ENCODE results near the gene SP7. TPM values are rescaled to one million over a fixed set of nuclear protein-coding genes. Genes with fewer than 3 reads are reported as not detected.

Gene SP7
- total and polyA plus RNA-seq, 9 of the 15 experiments (the other 6 are each of a cell fraction or from before 2014, with no cell fraction given) = 0.04 TPM; not detected in 8

DNA sequence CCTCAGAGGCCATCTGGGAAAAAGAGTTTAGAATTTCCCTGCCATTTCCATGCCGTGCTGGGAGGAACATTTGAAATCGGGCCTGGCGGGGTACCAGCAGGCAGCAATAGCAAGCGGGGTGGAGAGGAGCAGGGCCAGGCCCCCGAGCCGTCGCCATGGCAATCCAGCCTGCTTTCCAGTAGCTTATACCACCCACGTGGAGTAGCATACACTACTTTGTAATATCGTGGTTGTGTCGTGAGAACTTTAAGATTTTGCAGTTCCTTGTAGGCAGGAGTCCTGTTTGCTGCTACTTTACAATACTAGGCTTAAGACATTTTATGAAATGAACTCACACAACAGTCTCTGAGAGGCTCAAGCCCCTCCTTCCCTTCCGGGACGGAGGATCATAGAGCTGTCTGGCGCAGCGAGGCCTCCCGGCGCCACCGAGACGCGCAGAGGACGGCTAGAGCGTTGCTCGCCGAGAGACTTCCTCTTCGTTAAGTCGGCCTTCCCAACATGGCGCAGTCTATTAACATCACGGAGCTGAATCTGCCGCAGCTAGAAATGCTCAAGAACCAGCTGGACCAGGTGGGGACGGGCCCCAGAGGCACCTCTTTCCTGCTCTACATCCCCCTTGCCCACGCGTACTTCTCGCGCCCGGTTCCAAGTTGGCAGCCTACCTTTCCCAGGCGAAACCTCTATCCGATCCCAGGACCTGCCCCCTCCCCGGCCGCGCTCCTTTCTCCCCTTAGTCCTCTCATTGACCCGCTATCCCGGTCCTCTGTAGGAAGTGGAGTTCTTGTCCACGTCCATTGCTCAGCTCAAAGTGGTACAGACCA lies 40.9 kb downstream of the SP7 start, which contains the start of gene PFDN5 (continued):
- TF ChIP-seq, protein P1, sequence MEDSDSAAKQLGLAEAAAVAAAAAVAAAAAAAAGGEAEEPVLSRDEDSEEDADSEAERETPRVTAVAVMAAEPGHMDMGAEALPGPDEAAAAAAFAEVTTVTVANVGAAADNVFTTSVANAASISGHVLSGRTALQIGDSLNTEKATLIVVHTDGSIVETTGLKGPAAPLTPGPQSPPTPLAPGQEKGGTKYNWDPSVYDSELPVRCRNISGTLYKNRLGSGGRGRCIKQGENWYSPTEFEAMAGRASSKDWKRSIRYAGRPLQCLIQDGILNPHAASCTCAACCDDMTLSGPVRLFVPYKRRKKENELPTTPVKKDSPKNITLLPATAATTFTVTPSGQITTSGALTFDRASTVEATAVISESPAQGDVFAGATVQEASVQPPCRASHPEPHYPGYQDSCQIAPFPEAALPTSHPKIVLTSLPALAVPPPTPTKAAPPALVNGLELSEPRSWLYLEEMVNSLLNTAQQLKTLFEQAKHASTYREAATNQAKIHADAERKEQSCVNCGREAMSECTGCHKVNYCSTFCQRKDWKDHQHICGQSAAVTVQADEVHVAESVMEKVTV (CRISPR knock-in tag; IDR thresholded peaks at IDR 0.05) = no peak
- TF ChIP-seq, protein P2, sequence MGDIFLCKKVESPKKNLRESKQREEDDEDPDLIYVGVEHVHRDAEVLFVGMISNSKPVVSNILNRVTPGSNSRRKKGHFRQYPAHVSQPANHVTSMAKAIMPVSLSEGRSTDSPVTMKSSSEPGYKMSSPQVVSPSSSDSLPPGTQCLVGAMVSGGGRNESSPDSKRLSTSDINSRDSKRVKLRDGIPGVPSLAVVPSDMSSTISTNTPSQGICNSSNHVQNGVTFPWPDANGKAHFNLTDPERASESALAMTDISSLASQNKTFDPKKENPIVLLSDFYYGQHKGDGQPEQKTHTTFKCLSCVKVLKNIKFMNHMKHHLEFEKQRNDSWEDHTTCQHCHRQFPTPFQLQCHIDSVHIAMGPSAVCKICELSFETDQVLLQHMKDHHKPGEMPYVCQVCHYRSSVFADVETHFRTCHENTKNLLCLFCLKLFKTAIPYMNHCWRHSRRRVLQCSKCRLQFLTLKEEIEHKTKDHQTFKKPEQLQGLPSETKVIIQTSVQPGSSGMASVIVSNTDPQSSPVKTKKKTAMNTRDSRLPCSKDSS (IDR thresholded peaks at IDR 0.05; ENCODE audit: low read depth, partially characterized antibody) = no peak
- TF ChIP-seq BDP1 (IDR thresholded peaks at IDR 0.05; ENCODE audit: insufficient read depth, insufficient read length) (no peak), DMBX1 (CRISPR knock-in tag; IDR thresholded peaks at IDR 0.05; ENCODE audit: borderline replicate concordance) (no peak), ILF3 (IDR thresholded peaks at IDR 0.05; ENCODE audit: borderline replicate concordance) (no peak), SPI1 (IDR thresholded peaks at IDR 0.05; ENCODE audit: borderline replicate concordance, low read depth, low read length) (peak; percentile 97), XRCC4 (IDR thresholded peaks at IDR 0.05; ENCODE audit: extremely low read depth, insufficient read depth, insufficient read length) (no peak), ZKSCAN1 (IDR thresholded peaks at IDR 0.05; ENCODE audit: low read depth, low read length) (no peak), ZSCAN29 (IDR thresholded peaks at IDR 0.05) (no peak), RBM39 (optimal IDR thresholded peaks at IDR 0.05; ENCODE audit: low read depth, low read length) (no peak), FUS (optimal IDR thresholded peaks at IDR 0.05; ENCODE audit: low read depth, low read length) (no peak), HNRNPUL1 (IDR thresholded peaks at IDR 0.05; ENCODE audit: low read length) (no peak), EHMT2 (IDR thresholded peaks at IDR 0.05) (no peak), ZNF76 (CRISPR knock-in tag; IDR thresholded peaks at IDR 0.05; ENCODE audit: borderline replicate concordance) (no peak), CHD1 (IDR thresholded peaks at IDR 0.05; ENCODE audit: low read length) (peak; percentile 77), U2AF1 (optimal IDR thresholded peaks at IDR 0.05; ENCODE audit: low read depth, low read length) (no peak), CBX5 (IDR thresholded peaks at IDR 0.05; ENCODE audit: borderline replicate concordance, low read depth) (no peak), CREM (IDR thresholded peaks at IDR 0.05; ENCODE audit: low read depth) (peak; percentile 93)
- TF ChIP-seq, protein P3, sequence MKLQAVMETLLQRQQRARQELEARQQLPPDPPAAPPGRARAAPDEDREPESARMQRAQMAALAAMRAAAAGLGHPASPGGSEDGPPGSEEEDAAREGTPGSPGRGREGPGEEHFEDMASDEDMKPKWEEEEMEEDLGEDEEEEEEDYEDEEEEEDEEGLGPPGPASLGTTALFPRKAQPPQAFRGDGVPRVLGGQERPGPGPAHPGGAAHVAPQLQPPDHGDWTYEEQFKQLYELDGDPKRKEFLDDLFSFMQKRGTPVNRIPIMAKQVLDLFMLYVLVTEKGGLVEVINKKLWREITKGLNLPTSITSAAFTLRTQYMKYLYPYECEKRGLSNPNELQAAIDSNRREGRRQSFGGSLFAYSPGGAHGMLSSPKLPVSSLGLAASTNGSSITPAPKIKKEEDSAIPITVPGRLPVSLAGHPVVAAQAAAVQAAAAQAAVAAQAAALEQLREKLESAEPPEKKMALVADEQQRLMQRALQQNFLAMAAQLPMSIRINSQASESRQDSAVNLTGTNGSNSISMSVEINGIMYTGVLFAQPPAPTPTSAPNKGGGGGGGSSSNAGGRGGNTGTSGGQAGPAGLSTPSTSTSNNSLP (IDR thresholded peaks at IDR 0.05; ENCODE audit: borderline replicate concordance, low read depth, low read length) = no peak
- TF ChIP-seq, protein P4, sequence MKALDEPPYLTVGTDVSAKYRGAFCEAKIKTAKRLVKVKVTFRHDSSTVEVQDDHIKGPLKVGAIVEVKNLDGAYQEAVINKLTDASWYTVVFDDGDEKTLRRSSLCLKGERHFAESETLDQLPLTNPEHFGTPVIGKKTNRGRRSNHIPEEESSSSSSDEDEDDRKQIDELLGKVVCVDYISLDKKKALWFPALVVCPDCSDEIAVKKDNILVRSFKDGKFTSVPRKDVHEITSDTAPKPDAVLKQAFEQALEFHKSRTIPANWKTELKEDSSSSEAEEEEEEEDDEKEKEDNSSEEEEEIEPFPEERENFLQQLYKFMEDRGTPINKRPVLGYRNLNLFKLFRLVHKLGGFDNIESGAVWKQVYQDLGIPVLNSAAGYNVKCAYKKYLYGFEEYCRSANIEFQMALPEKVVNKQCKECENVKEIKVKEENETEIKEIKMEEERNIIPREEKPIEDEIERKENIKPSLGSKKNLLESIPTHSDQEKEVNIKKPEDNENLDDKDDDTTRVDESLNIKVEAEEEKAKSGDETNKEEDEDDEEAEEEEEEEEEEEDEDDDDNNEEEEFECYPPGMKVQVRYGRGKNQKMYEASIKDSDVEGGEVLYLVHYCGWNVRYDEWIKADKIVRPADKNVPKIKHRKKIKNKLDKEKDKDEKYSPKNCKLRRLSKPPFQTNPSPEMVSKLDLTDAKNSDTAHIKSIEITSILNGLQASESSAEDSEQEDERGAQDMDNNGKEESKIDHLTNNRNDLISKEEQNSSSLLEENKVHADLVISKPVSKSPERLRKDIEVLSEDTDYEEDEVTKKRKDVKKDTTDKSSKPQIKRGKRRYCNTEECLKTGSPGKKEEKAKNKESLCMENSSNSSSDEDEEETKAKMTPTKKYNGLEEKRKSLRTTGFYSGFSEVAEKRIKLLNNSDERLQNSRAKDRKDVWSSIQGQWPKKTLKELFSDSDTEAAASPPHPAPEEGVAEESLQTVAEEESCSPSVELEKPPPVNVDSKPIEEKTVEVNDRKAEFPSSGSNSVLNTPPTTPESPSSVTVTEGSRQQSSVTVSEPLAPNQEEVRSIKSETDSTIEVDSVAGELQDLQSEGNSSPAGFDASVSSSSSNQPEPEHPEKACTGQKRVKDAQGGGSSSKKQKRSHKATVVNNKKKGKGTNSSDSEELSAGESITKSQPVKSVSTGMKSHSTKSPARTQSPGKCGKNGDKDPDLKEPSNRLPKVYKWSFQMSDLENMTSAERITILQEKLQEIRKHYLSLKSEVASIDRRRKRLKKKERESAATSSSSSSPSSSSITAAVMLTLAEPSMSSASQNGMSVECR (CRISPR knock-in tag; IDR thresholded peaks at IDR 0.05) = peak; percentile 94

Data from K562 (cell line).